Inflammatory macrophage (primary cell): ENCODE data around the gene SLC17A9.

Source experiments
- DNase-seq, 2 donors: peaks; one replicate each; pipeline ENCODE4 v3.0.0-alpha.2; 2020 to 2022

Gene SLC17A9

GRCh38 chr20:63005365-63005861 lies 52.9 kb downstream of the SLC17A9 start:
- no peak for DNase-seq

- no peak for DNase-seq
These were observed 53.5 kb downstream of the SLC17A9 start for GRCh38 chr20:63005862-63006539.

DNA sequence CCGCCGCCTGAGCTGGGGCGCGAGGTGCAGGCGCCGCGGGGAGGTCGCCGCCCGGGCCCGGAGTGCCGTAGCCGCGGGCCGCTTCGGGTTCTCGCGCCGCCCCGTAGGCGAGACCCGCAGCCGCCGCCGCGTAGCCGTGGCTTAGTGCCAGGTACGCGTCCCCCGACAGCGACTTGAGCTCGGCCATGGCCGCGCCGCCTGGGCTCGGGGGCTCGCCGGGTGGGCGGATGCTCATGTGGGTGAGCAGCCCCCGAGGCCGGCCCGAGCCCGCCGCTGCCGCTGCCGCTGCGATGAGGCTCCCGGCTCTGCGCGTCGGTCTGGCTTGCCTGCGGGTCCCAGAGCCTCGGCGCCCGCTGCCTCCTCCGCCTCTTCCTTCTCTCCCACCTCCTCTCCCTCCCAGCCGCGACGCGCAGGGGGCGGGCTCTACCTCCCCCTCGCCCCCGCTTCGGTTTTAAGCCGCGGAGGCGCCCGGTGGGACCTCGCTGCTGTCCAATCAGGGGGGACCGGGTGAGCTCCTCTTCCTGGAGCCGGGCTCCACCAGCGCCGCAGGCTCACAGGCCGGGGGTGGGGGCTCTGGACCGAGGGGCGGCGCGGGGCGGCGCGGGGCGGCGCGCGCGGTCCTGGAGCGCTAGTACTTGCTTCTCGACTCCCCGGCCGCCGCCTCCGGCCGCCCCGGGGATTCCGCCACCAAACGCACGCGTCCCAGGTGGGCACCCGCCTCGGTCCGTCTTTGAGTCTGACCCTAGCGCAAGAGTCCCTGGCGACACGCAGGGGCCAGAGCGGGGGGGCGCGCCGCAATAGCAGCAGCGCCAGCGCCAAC lies 54.2 kb downstream of the SLC17A9 start, which contains the start of gene BHLHE23:
Gene BHLHE23, minus strand, starts transcription at position 425 of the 820 bp plus-strand sequence. Its CDS starts 190 bp downstream, at position 235.
- DNase-seq: no peak

- DNase-seq: no peak
These were observed 54.8 kb downstream of the SLC17A9 start for GRCh38 chr20:63007360-63007645.

DNA sequence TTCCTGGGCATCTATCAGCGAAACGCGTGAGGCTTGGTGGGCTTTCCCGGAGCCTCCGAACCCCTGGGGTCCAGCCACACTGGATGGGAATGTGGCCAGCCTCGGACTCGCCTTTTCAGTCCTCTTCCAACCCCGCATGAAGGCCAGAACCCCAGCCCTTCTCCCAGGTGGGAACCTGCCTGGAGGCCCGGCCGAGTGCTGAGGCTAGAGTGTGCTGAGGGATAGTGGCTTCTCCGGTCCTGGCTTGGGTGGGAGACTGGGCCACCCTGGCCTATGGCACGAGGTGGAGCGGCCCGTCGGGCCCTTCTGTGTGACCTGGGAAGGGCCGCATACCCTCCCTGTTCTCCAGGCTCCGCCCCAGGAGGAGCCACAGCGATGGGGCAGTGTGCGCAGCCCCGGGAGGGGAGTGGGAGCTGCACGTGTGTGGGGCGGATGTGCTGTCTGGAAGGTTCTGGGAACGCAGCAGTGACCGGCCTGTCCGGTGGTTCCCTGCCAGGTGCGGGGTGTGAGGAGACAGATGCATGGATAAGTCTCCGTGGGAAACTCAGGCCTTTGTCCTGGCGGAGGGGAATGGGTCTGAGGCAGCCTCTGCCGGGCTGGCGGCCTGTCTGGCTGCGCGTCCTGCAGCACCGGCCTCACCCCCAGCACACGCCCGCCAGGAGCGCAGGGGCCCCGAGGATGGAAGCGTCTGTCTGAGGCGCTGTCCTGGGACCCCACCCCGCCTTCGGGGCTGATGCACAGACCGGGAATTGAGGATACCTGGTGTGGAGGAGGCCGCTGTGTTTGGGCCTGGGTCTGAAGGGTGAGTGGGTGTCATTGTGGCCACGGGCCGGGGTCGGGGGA lies 55.4 kb downstream of the SLC17A9 start:
- DNase-seq: no peak

DNA sequence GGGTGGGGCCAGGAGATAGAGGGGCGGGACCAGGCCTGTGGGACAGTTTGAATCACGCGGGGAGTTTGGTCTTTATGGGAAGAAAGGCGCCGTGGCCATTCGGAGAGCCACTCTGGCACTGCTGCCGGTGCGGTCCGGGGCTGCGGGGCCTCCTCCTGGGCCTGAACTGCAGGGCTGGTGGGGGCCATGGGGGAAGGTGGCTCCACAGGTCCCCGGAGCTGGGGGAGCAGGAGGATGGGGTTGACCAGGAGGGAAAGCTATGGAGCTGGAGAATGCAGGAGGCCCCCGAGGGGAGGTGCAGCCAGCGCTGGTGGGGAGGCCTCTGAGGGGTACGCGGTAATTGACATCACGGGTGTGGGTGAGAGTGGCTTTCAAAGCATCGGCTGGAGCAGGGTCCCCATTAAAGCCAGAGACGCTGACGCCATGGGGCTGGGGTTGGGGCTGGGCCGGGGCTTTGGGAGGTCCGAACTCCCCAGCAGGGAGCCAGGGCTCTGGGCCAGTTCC lies 56.1 kb downstream of the SLC17A9 start:
- DNase-seq: no peak

DNA sequence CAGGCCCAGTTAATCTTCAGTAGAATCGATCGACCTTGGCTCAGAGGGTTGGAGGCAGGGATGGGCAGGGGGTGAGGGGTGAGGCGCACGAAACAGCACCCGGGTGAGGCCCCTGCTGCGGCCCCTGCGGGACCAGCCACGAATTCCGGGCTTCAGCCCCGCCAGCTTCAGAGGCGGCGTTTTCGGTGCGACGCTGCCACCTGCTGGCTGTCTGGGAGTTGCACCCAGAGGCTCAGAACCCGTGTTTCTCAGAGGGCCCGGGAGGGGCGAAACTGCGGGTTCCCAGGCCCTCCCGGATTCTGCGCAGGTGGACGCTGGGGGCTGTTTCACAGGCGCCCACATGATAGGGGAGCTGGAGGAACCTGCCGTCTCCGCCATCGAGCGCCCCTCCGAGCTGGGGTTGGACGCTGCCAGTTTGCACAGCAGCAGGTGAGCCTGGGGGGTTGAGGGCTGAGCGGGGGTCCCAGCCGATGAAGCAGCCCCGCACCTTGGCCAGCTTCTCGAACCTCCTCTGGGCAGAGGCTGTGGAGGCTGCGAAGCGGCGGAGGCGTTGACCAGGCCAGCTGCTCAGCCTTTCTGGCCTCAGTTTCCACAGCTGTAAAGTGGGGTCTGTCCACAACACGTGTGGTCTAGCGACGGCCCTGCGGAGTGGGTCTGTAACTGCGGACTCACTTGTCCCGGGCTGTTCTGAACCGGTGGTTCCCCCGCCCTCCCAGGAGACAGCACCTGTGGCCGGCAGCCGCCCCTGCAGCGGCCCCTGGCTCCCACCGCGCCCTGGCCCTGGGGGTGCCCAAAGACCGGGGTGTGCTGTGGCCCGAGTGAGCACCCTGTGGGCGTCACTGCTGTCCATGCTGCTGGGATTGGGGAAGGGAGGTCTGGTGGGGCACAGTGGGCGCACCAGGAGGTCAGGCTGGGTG lies 56.8 kb downstream of the SLC17A9 start:
- DNase-seq: peak; percentile 78 to 80

GRCh38 chr20:63009988-63010769 lies 57.7 kb downstream of the SLC17A9 start:
- DNase-seq: peak; percentile 8 to 56

DNA sequence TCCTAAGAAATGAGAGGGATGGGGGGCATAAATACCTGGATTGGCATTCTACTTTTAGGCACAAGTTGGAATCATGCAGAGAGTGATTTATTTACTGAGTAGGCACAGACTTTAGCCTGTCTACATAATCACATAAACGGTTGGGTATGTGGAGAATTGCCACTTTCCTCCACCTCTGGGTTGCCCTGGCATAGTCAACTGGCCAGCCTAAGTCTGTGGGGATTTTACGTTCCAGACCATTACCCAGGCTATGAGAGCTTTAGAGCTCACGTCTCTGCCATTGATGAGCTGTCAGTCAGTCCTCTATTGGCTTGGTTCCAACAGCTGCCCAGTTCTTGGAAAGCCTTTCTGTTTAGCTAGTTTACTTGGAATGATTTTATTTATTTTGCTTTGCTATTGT lies 59.3 kb downstream of the SLC17A9 start:
- DNase-seq: no peak

GRCh38 chr20:63013207-63013606 lies 60.7 kb downstream of the SLC17A9 start:
- DNase-seq: no peak

DNA sequence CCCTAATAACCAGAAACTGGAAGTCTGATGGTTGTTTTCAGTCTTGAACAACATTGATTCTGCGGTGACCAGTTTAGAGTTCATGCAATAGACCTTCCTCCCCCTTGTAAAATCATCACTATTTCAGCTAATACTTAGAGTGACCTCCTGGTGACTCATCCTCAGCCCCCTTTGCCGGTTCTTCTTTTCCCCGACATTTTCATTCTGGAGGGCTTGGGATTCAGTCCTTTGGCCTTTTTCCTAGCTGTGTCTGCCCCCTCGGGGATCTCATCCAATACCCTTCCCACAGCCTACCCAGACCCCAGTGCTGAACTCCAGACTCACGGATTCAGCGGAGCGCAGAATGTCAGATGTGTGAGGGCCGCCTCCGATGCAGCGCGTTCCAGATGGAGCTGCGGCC lies 61.8 kb downstream of the SLC17A9 start:
- DNase-seq: no peak

GRCh38 chr20:63014710-63015109 lies 62.2 kb downstream of the SLC17A9 start:
- no peak for DNase-seq

DNA sequence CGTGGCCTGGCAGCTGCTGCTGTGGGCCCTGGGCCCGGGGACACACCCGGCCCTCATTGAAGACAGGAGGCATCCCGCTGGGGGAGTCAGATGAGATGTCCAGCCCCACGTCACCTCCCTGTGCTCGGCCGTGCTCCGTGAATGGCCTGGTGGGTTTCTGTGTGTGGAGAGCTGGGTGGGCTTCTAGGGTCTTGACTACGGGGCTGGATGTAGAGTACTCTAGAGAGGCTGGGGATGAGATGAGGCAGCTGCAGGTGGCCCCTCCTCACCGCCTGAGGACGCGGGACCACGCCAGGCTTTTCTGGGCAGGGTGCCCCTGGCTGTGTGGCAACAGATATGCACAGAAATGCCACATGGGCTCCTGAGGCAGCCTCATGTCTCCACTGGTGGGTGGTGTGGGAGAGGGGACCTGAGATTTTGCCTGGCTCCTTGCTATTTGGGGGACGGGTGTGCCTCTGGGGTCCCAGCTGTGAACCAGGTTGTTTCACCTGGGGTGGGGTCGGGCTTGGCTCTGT lies 62.7 kb downstream of the SLC17A9 start:
- DNase-seq: no peak

DNA sequence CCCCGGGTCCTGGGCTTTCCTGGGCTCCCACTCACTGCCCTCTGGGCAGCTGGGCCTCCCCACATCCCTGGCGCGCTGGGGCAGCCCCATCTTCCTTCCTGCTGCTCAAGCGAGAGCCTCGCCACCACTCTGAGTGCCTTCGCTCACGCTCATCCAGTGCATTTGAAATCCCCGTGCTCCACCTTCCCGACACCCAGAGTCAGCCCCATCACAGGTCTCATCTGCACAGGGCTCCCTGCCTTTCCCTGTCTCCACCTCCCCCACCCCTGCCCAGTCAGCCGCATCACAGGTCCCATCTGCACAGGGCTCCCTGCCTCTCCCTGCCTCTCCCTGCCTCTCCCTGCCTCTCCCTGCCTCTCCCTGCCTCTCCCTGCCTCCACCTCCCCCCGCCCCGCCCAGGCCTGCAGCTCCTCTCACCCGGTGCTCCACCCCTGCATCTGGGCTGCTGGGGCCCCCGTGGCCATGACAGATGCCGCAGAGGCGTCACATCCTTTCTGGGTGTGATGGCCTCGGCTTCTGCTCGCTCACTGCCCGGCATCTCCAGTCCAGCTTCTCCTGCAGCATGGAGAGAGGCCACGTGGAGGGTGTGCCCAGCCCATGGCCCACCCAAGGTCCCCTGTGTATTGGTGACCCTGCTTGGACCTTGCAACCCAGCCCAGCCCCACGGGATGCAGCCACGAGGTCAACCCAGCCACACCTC lies 63.3 kb downstream of the SLC17A9 start:
- DNase-seq: no peak

DNA sequence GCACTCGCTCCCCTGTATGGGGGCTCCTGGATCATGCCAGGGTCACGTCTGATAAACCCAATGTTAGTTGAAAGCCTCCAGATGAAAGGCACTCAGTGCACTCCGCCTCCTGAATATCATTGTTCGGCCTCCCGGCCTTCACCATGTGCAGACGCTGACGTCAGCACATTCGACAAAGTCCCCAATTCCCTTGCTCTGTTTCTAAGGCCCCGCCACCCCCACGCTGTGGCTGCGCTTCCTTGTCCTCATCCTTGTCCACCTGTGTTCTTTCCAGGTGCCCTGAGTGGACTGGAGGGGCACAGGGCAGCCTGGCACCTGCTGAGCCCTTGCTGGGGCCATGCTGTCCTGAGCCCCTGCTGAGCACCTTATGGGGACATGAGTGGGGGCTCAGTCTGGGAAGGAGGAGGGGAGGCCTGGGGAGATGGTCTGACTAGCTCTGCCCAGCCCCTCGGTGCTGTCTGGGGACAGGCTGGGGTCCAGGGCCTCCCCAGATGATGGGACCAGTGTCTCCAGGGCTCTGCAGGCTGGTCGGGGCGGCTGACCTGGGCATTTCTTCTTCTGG lies 64.1 kb downstream of the SLC17A9 start:
- no peak for DNase-seq

- no peak for DNase-seq
These were observed 64.7 kb downstream of the SLC17A9 start for GRCh38 chr20:63017076-63017825.

- no peak for DNase-seq
These were observed 65.4 kb downstream of the SLC17A9 start for GRCh38 chr20:63017826-63018411.
